ENCODE data around the gene GGA2. TPM values are rescaled to one million over a fixed set of nuclear protein-coding genes. Genes with fewer than 3 reads are reported as not detected.

Gene GGA2
- total and polyA plus RNA-seq, 9 donors = 27.1 to 141 (median 83.3) TPM

DNA sequence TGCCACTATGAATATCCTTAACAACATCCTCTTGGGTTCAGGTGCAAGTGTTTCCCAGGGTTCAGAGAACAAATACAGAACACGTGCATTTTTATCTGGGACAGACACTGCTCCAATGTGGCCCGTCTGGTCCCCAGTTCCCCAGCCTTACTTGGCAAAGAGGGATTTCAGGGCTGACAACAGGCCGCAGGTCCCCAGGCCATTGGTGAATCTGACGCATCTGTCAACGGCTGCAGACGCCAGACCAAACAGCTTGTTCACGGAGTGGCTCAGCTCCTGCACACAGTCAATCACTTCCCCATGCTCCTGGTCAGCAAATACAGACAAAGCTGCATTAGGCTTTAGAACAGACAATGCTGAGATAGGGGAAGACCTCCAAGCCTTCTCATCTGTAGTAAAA, 93.5 kb downstream of the GGA2 start:
- Histone ChIP-seq H3K27ac (no peak overlapping the region), H3K36me3 (no peaks in the 10 kb centered on the region), H3K4me1 (ENCODE audit: insufficient read depth) (peaks cover 2% of the 10 kb centered on the region), H3K4me3 (no peak overlapping the region), H3K9me3 (no peaks in the 10 kb centered on the region), H3K27me3 (no peaks in the 10 kb centered on the region)
- WGBS, 3 donors = 88 to 91% (median 90%) methylated on average over 7 of the region's 7 CpGs
- intact Hi-C loops (cut with DNase I) = no loop called here
- no peak for DNase-seq
- TF ChIP-seq EP300 (IDR thresholded peaks at IDR 0.05) = no peak
- TF ChIP-seq POLR2A (IDR thresholded peaks at IDR 0.05) = no peak
- TF ChIP-seq, protein P1, sequence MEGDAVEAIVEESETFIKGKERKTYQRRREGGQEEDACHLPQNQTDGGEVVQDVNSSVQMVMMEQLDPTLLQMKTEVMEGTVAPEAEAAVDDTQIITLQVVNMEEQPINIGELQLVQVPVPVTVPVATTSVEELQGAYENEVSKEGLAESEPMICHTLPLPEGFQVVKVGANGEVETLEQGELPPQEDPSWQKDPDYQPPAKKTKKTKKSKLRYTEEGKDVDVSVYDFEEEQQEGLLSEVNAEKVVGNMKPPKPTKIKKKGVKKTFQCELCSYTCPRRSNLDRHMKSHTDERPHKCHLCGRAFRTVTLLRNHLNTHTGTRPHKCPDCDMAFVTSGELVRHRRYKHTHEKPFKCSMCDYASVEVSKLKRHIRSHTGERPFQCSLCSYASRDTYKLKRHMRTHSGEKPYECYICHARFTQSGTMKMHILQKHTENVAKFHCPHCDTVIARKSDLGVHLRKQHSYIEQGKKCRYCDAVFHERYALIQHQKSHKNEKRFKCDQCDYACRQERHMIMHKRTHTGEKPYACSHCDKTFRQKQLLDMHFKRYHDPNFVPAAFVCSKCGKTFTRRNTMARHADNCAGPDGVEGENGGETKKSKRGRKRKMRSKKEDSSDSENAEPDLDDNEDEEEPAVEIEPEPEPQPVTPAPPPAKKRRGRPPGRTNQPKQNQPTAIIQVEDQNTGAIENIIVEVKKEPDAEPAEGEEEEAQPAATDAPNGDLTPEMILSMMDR (IDR thresholded peaks at IDR 0.05) = no peak

DNA sequence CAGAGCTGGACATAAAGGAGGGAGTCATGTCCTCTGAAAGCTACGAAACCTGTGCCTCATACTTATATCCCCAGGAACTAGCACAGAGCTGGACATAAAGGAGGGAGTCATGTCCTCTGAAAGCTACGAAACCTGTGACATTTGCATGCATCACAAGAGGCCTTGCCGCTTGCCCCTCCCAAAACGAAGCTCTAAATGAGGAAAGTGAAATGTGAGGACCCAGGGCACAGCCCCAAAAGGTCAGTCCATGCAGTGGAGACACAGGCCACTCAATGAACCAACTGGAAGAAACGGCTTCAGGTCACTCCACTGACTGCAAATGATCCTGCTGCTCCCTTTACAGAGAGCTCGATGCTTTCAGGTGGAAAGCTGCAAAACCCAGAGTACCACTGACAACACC, 95.6 kb downstream of the GGA2 start:
- Histone ChIP-seq H3K4me3 (no peak overlapping the region), H3K27ac (no peak overlapping the region), H3K36me3 (no peaks in the 10 kb centered on the region), H3K27me3 (no peaks in the 10 kb centered on the region), H3K9me3 (no peaks in the 10 kb centered on the region), H3K4me1 (ENCODE audit: insufficient read depth) (no peaks in the 10 kb centered on the region)
- no peak for DNase-seq
- intact Hi-C loops (cut with DNase I) = no loop called here
- TF ChIP-seq POLR2A (IDR thresholded peaks at IDR 0.05) (no peak), EP300 (IDR thresholded peaks at IDR 0.05) (no peak)
- TF ChIP-seq, protein P1 (IDR thresholded peaks at IDR 0.05) = no peak
- WGBS, 3 donors = 93 to 95% (median 94%) methylated on average over 6 of the region's 6 CpGs

Small RNA genes within 50 kb of the gene (small RNA-seq; reads per million reads assigned to genes)
- gene RF00072 = not detected

Other genes starting within 250 kb of the GGA2 start
- 1 to 10 TPM in 4 of 7 donors, under 1 TPM in 2, not detected in 1; 0.13 to 1.8 (median 1.0) TPM for gene SCNN1B, start 208.2 kb downstream of the GGA2 start, total RNA-seq
- gene SCNN1B, start 208.2 kb downstream of the GGA2 start, polyA plus RNA-seq = 1 to 10 TPM in 1 of 2 donors, under 1 TPM in 1; 0.94 to 2.5 TPM
- gene COG7, start 57.3 kb downstream of the GGA2 start, total RNA-seq = 10 to 100 TPM; 16.5 to 21.5 (median 19.3) TPM
- gene COG7, start 57.3 kb downstream of the GGA2 start, polyA plus RNA-seq = 10 to 100 TPM; 13.8 to 15.1 TPM
- gene EARS2, start 46.9 kb upstream of the GGA2 start, total RNA-seq = 10 to 100 TPM; 11.1 to 29.0 (median 18.5) TPM
- gene EARS2, start 46.9 kb upstream of the GGA2 start, polyA plus RNA-seq = 10 to 100 TPM in 1 of 2 donors, 1 to 10 TPM in 1; 9.5 to 26.7 TPM
- gene UBFD1, start 47.2 kb upstream of the GGA2 start, total RNA-seq = 10 to 100 TPM; 45.2 to 67.4 (median 54.0) TPM
- gene UBFD1, start 47.2 kb upstream of the GGA2 start, polyA plus RNA-seq = 10 to 100 TPM; 13.8 to 55.1 TPM
- gene NDUFAB1, start 85.8 kb upstream of the GGA2 start, total RNA-seq = 10 to 100 TPM; 42.4 to 79.5 (median 53.6) TPM
- 10 to 100 TPM; 66.9 to 83.0 TPM for gene NDUFAB1, start 85.8 kb upstream of the GGA2 start, polyA plus RNA-seq
- gene PALB2, start 130.8 kb upstream of the GGA2 start, total RNA-seq = 10 to 100 TPM in 4 of 7 donors, 1 to 10 TPM in 3; 6.1 to 13.7 (median 10.8) TPM
- 1 to 10 TPM; 7.1 to 7.3 TPM for gene PALB2, start 130.8 kb upstream of the GGA2 start, polyA plus RNA-seq
- 10 to 100 TPM in 6 of 7 donors, 1 to 10 TPM in 1; 9.2 to 44.4 (median 34.6) TPM for gene DCTN5, start 131.0 kb upstream of the GGA2 start, total RNA-seq
- 10 to 100 TPM; 11.6 to 64.6 TPM for gene DCTN5, start 131.0 kb upstream of the GGA2 start, polyA plus RNA-seq
- 1 to 10 TPM; 1.1 to 3.0 (median 1.9) TPM for gene PLK1, start 168.4 kb upstream of the GGA2 start, total RNA-seq
- 1 to 10 TPM; 1.5 to 4.7 TPM for gene PLK1, start 168.4 kb upstream of the GGA2 start, polyA plus RNA-seq
- gene ERN2, start 202.7 kb upstream of the GGA2 start, total RNA-seq = under 1 TPM in 2 of 7 donors, not detected in 5; 0.24 to 0.26 TPM
- not detected for gene ERN2, start 202.7 kb upstream of the GGA2 start, polyA plus RNA-seq
- under 1 TPM in 1 of 7 donors, not detected in 6; 0.10 TPM for gene CHP2, start 244.5 kb upstream of the GGA2 start, total RNA-seq
- under 1 TPM; 0.05 to 0.15 TPM for gene CHP2, start 244.5 kb upstream of the GGA2 start, polyA plus RNA-seq